ENCODE data around the gene CACNA2D3. TPM values are rescaled to one million over a fixed set of nuclear protein-coding genes. Genes with fewer than 3 reads are reported as not detected.

Gene CACNA2D3
- polyA plus RNA-seq, 1 donor from 2014 or later, result 26.2 TPM

- Histone ChIP-seq H4K20me1 (ENCODE audit: insufficient read depth) (no peaks in the 10 kb centered on the region), H3K9me2 (ENCODE audit: insufficient read depth, low read length) (no peaks in the 10 kb centered on the region), H3K9me3 (ENCODE audit: low read length) (no peaks in the 10 kb centered on the region), H3F3A (ENCODE audit: insufficient read depth, low read length, poor library complexity, severe bottlenecking) (peaks cover 7% of the 10 kb centered on the region), H3K9ac (ENCODE audit: low read length) (no peak overlapping the region), H3K4me3 (ENCODE audit: low read length) (no peak overlapping the region), H3K79me2 (replicated peaks; ENCODE audit: insufficient read depth, low read length) (no peaks in the 10 kb centered on the region), H3K36me3 (ENCODE audit: insufficient read depth, low read length) (no peaks in the 10 kb centered on the region), H3K27me3 (ENCODE audit: insufficient read depth, low read depth, low read length) (no peaks in the 10 kb centered on the region), H3K27ac (ENCODE audit: low read length) (no peak overlapping the region), H2AFZ (ENCODE audit: low read depth, low read length) (no peak overlapping the region), H3K4me2 (ENCODE audit: low read length) (no peak overlapping the region)
- TF ChIP-seq, protein P1, sequence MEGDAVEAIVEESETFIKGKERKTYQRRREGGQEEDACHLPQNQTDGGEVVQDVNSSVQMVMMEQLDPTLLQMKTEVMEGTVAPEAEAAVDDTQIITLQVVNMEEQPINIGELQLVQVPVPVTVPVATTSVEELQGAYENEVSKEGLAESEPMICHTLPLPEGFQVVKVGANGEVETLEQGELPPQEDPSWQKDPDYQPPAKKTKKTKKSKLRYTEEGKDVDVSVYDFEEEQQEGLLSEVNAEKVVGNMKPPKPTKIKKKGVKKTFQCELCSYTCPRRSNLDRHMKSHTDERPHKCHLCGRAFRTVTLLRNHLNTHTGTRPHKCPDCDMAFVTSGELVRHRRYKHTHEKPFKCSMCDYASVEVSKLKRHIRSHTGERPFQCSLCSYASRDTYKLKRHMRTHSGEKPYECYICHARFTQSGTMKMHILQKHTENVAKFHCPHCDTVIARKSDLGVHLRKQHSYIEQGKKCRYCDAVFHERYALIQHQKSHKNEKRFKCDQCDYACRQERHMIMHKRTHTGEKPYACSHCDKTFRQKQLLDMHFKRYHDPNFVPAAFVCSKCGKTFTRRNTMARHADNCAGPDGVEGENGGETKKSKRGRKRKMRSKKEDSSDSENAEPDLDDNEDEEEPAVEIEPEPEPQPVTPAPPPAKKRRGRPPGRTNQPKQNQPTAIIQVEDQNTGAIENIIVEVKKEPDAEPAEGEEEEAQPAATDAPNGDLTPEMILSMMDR (IDR thresholded peaks at IDR 0.05; ENCODE audit: poor library complexity, severe bottlenecking), result no peak
- TF ChIP-seq EP300 (conservative IDR thresholded peaks at IDR 0.05; ENCODE audit: poor library complexity, severe bottlenecking), result no peak
- no peak for TF ChIP-seq EZH2 (IDR thresholded peaks at IDR 0.05; ENCODE audit: borderline replicate concordance, insufficient read depth, low read length, poor library complexity, severe bottlenecking)
- no peak for TF ChIP-seq RAD21 (conservative IDR thresholded peaks at IDR 0.05)
- TF ChIP-seq MXI1 (conservative IDR thresholded peaks at IDR 0.05; ENCODE audit: poor library complexity, severe bottlenecking), result no peak
- TF ChIP-seq POLR2AphosphoS5 (IDR thresholded peaks at IDR 0.05), result no peak
- TF ChIP-seq, protein P2, sequence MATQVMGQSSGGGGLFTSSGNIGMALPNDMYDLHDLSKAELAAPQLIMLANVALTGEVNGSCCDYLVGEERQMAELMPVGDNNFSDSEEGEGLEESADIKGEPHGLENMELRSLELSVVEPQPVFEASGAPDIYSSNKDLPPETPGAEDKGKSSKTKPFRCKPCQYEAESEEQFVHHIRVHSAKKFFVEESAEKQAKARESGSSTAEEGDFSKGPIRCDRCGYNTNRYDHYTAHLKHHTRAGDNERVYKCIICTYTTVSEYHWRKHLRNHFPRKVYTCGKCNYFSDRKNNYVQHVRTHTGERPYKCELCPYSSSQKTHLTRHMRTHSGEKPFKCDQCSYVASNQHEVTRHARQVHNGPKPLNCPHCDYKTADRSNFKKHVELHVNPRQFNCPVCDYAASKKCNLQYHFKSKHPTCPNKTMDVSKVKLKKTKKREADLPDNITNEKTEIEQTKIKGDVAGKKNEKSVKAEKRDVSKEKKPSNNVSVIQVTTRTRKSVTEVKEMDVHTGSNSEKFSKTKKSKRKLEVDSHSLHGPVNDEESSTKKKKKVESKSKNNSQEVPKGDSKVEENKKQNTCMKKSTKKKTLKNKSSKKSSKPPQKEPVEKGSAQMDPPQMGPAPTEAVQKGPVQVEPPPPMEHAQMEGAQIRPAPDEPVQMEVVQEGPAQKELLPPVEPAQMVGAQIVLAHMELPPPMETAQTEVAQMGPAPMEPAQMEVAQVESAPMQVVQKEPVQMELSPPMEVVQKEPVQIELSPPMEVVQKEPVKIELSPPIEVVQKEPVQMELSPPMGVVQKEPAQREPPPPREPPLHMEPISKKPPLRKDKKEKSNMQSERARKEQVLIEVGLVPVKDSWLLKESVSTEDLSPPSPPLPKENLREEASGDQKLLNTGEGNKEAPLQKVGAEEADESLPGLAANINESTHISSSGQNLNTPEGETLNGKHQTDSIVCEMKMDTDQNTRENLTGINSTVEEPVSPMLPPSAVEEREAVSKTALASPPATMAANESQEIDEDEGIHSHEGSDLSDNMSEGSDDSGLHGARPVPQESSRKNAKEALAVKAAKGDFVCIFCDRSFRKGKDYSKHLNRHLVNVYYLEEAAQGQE (IDR thresholded peaks at IDR 0.05; ENCODE audit: borderline replicate concordance), result no peak
- TF ChIP-seq SMC3 (conservative IDR thresholded peaks at IDR 0.05; ENCODE audit: poor library complexity), result no peak
- no peak for TF ChIP-seq TAF1 (IDR thresholded peaks at IDR 0.05; ENCODE audit: low read depth)
Observed at GRCh38 chr3:54261141-54261540, 138.8 kb downstream of the CACNA2D3 start.

GRCh38 chr3:54262541-54262940 is 140.2 kb downstream of the CACNA2D3 start:
- no peaks in the 10 kb centered on the region for H3K36me3 ChIP-seq (ENCODE audit: insufficient read depth, low read length)
- no peaks in the 10 kb centered on the region for H4K20me1 ChIP-seq (ENCODE audit: insufficient read depth)
- TF ChIP-seq TAF1 (IDR thresholded peaks at IDR 0.05; ENCODE audit: low read depth), result no peak
- TF ChIP-seq, protein P2 (IDR thresholded peaks at IDR 0.05; ENCODE audit: borderline replicate concordance), result no peak
- TF ChIP-seq RAD21 (conservative IDR thresholded peaks at IDR 0.05), result no peak
- no peak for TF ChIP-seq EP300 (conservative IDR thresholded peaks at IDR 0.05; ENCODE audit: poor library complexity, severe bottlenecking)
- no peak for TF ChIP-seq POLR2AphosphoS5 (IDR thresholded peaks at IDR 0.05)
- TF ChIP-seq MXI1 (conservative IDR thresholded peaks at IDR 0.05; ENCODE audit: poor library complexity, severe bottlenecking), result no peak
- TF ChIP-seq SMC3 (conservative IDR thresholded peaks at IDR 0.05; ENCODE audit: poor library complexity), result no peak
- TF ChIP-seq EZH2 (IDR thresholded peaks at IDR 0.05; ENCODE audit: borderline replicate concordance, insufficient read depth, low read length, poor library complexity, severe bottlenecking), result no peak
- TF ChIP-seq, protein P1 (IDR thresholded peaks at IDR 0.05; ENCODE audit: poor library complexity, severe bottlenecking), result no peak
- no peak overlapping the region for H2AFZ ChIP-seq (ENCODE audit: low read depth, low read length)
- H3K4me3 ChIP-seq (ENCODE audit: low read length), result no peak overlapping the region
- no peak overlapping the region for H3K27ac ChIP-seq (ENCODE audit: low read length)
- no peak overlapping the region for H3K9ac ChIP-seq (ENCODE audit: low read length)
- H3K27me3 ChIP-seq (ENCODE audit: insufficient read depth, low read depth, low read length), result no peaks in the 10 kb centered on the region
- H3F3A ChIP-seq (ENCODE audit: insufficient read depth, low read length, poor library complexity, severe bottlenecking), result peaks cover 6% of the 10 kb centered on the region
- no peaks in the 10 kb centered on the region for H3K79me2 ChIP-seq (replicated peaks; ENCODE audit: insufficient read depth, low read length)
- no peak overlapping the region for H3K4me2 ChIP-seq (ENCODE audit: low read length)
- H3K9me2 ChIP-seq (ENCODE audit: insufficient read depth, low read length), result no peaks in the 10 kb centered on the region
- H3K9me3 ChIP-seq (ENCODE audit: low read length), result no peaks in the 10 kb centered on the region

Measured in neural cell (in vitro differentiated cells).